K562 (cell line): ENCODE results near the gene OAT. TPM values are rescaled to one million over a fixed set of nuclear protein-coding genes. Genes with fewer than 3 reads are reported as not detected.

Source experiments
- ATAC-seq: fragments of 200-7000 bp; cut with Tn5 transposase; 3 replicates; pipeline ENCODE4 v1.9.1; 2020; ENCODE audit warnings: moderate library complexity
- BruUV-seq: library from RNA; stranded (reverse); fragments of 400-500 nt; replicated peaks from 2 replicates; lab custom pipeline; 2021; lab: Mats Ljungman, UMichigan
- CTCF ChIA-PET: fragments of 300-600 bp; formaldehyde crosslinking; extraction: SDS; loops from one replicate; lab custom pipeline; 2021; ENCODE audit warnings: low intra/inter-chr PET ratio; lab: Yijun Ruan, JAX
- POLR2A ChIA-PET: fragments of 300-600, 350-650 bp; sonication (Branson Sonifier 250); formaldehyde crosslinking; extraction: SDS; loops from one replicate; lab custom pipeline; 2021; ENCODE audit warnings: antibody characterized with exemption, inconsistent platforms; lab: Yijun Ruan, JAX
- DNase-seq, 4 experiments: peaks; one replicate each; pipeline versions ENCODE4 v3.0.0 to v3.0.0-alpha.2; 2011 to 2018; ENCODE audit warnings: low spot score in 3 of 4, mixed read lengths in 3 of 4; ENCODE audit errors: extremely low read depth in 1 of 4
- FAIRE-seq: peaks from 2 replicates; lab custom pipeline; 2011; peaks lifted over from hg19 to GRCh38; lab: Jason Lieb, UNC
- H2AFZ ChIP-seq: 2 replicates; pipeline ENCODE4 v1.6.0; 2011; ENCODE audit warnings: low read depth, low read length, control low read depth, inconsistent platforms
- H3K27ac ChIP-seq: fragments of 200-600 bp; 3 replicates; pipeline ENCODE4 v1.8.0; 2011; ENCODE audit warnings: low read depth, mild to moderate bottlenecking, control low read depth, inconsistent platforms, low read length, moderate library complexity, mixed read lengths; ENCODE audit errors: extremely low read depth
- H3K27me3 ChIP-seq, 2 experiments: fragments of 300-600 bp in 1 of 2; 2 replicates in 1 of 2; 3 replicates in 1 of 2; pipeline versions ENCODE4 v1.6.0 to v1.8.0; 2011; ENCODE audit warnings: inconsistent platforms in 2 of 2, low read length in 2 of 2, mild to moderate bottlenecking in 1 of 2, mixed read lengths in 1 of 2, moderate library complexity in 1 of 2; ENCODE audit not compliant: control insufficient read depth in 2 of 2, insufficient read depth in 2 of 2
- H3K36me3 ChIP-seq: fragments of 300-600 bp; 3 replicates; pipeline ENCODE4 v1.8.0; 2011; ENCODE audit warnings: mild to moderate bottlenecking, low read length, inconsistent platforms; ENCODE audit not compliant: control insufficient read depth, insufficient read depth
- H3K4me1 ChIP-seq, 2 experiments: fragments of 200-600 bp in 1 of 2; replicated peaks in 1 of 2; 2 replicates in 1 of 2; 3 replicates in 1 of 2; pipeline versions ENCODE4 v1.5.1 to v1.8.0; 2011; ENCODE audit warnings: inconsistent platforms in 2 of 2, low read length in 2 of 2, mild to moderate bottlenecking in 1 of 2, mixed read lengths in 1 of 2, moderate library complexity in 1 of 2; ENCODE audit not compliant: control insufficient read depth in 2 of 2, insufficient read depth in 2 of 2
- H3K4me2 ChIP-seq: 2 replicates; pipeline ENCODE4 v1.6.1; 2011; ENCODE audit warnings: low read length, control low read depth, inconsistent platforms, mixed read lengths; ENCODE audit not compliant: insufficient read depth
- H3K4me3 ChIP-seq: fragments of 200-600 bp; sonication (generic), shearing (Covaris generic); 2 replicates; pipeline ENCODE4 v1.5.1; 2016; ENCODE audit warnings: control low read depth, inconsistent platforms
- H3K79me2 ChIP-seq: fragments of 200-600 bp; 3 replicates; pipeline ENCODE4 v1.8.0; 2011; ENCODE audit warnings: low read length, inconsistent platforms; ENCODE audit not compliant: control insufficient read depth, insufficient read depth
- H3K9ac ChIP-seq, 2 experiments: 2 replicates each; pipeline versions ENCODE4 v1.6.0 to v1.6.1; 2011; ENCODE audit warnings: low read depth in 2 of 2, low read length in 2 of 2, control low read depth in 1 of 2, inconsistent platforms in 1 of 2, mild to moderate bottlenecking in 1 of 2, mixed read lengths in 1 of 2; ENCODE audit not compliant: insufficient read depth in 1 of 2
- H3K9me1 ChIP-seq: one replicate; pipeline ENCODE4 v1.6.0; 2011; ENCODE audit warnings: inconsistent platforms, mild to moderate bottlenecking, low read length, moderate library complexity; ENCODE audit not compliant: control insufficient read depth, insufficient read depth
- H3K9me3 ChIP-seq: replicated peaks from 2 replicates; pipeline ENCODE4 v1.5.1; 2011; ENCODE audit warnings: low read depth, low read length, inconsistent platforms; ENCODE audit not compliant: control insufficient read depth, insufficient read depth
- H4K20me1 ChIP-seq: replicated peaks from 2 replicates; pipeline ENCODE4 v1.6.1; 2011; ENCODE audit warnings: low read length, inconsistent platforms, mixed read lengths; ENCODE audit not compliant: control insufficient read depth, insufficient read depth
- BACH1 ChIP-seq: fragments of 200-800 bp; sonication (Bioruptor generic); IDR thresholded peaks from 2 replicates; pipeline ENCODE4 v1.6.1; 2016; ENCODE audit warnings: missing genetic modification characterization, missing compliant biosample characterization
- BCOR ChIP-seq: fragments of 450-650 bp; IDR thresholded peaks from 2 replicates; pipeline ENCODE4 v1.6.1; 2016
- ELF1 ChIP-seq: fragments of 200-800 bp; sonication (Bioruptor generic); IDR thresholded peaks from 2 replicates; pipeline ENCODE4 v1.6.1; 2016; ENCODE audit warnings: missing genetic modification characterization, missing compliant biosample characterization
- FOXK2 ChIP-seq, 2 experiments: fragments of 450-650 bp; IDR thresholded peaks in 1 of 2; conservative IDR thresholded peaks in 1 of 2; 2 replicates each; pipeline ENCODE4 v1.6.1; 2016; ENCODE audit warnings: low read depth in 2 of 2, mild to moderate bottlenecking in 1 of 2
- HSF4 ChIP-seq: fragments of 250-450 bp; sonication (Bioruptor Pico); IDR thresholded peaks from 2 replicates; pipeline ENCODE4 v2.1.2; 2022; ENCODE audit warnings: mild to moderate bottlenecking, moderate library complexity, borderline replicate concordance
- POLR3A ChIP-seq: IDR thresholded peaks from 2 replicates; pipeline ENCODE4 v1.6.1; 2011; ENCODE audit warnings: borderline replicate concordance, mild to moderate bottlenecking, moderate library complexity; ENCODE audit not compliant: insufficient read length, insufficient read depth; ENCODE audit errors: extremely low read depth
- SMARCC2 ChIP-seq: fragments of 450-650 bp; IDR thresholded peaks from 2 replicates; pipeline ENCODE4 v1.6.1; 2017; ENCODE audit warnings: antibody characterized with exemption, moderate library complexity, mild to moderate bottlenecking, low read depth
- TCFL5 ChIP-seq: fragments of 250-450 bp; sonication (Bioruptor Pico); conservative IDR thresholded peaks from 2 replicates; pipeline ENCODE4 v1.6.1; 2021; ENCODE audit warnings: mild to moderate bottlenecking, moderate library complexity, matching md5 sums
- VEZF1 ChIP-seq: fragments of 200-800 bp; sonication (Bioruptor generic); IDR thresholded peaks from 2 replicates; pipeline ENCODE4 v1.6.1; 2017; ENCODE audit warnings: missing genetic modification characterization, missing compliant biosample characterization
- ZNF124 ChIP-seq: sonication (generic); formaldehyde crosslinking; IDR thresholded peaks from 2 replicates; pipeline ENCODE4 v1.8.1; 2022; ENCODE audit warnings: missing genetic modification reagents
- ZNF324 ChIP-seq: fragments of 250-450 bp; sonication (Bioruptor Pico); IDR thresholded peaks from 2 replicates; pipeline ENCODE4 v1.4.0; 2020; ENCODE audit warnings: mild to moderate bottlenecking
- ZNF77 ChIP-seq: fragments of 250-450 bp; sonication (Bioruptor Pico); IDR thresholded peaks from 2 replicates; pipeline ENCODE4 v1.5.0; 2020
- WGBS: fragments of 100-300 bp; shearing (Covaris generic); methylation state at CpG from one replicate; pipeline ENCODE4 v1.1.6; 2016; ENCODE audit warnings: low coverage, mixed read lengths; ENCODE audit not compliant: insufficient coverage; ENCODE audit errors: missing lambda C conversion rate; 5-methylcytosine and 5-hydroxymethylcytosine counted together
- in situ Hi-C: fragments of 300-500 bp; cut with MboI; formaldehyde crosslinking; loops from 4 replicates; pipeline ENCODE4 v1.15.0; 2018; ENCODE audit warnings: inconsistent platforms, mixed read lengths
- intact Hi-C: fragments of 100-400 bp; cut with micrococcal nuclease; formaldehyde crosslinking; loops from 2 replicates; pipeline ENCODE4 v1.14.2; 2022
- polyA plus RNA-seq, 8 experiments: library from polyadenylated mRNA; depleted of rRNA in 4 of 8; stranded (reverse) in 5 of 8; unstranded in 3 of 8; fragments of >200 nt; fragmentation: Nextera tagmentation in 2 of 8; fragmentation: Illumina TruSeq in 1 of 8; extraction: Ambion mirVana in 2 of 8; extraction: Trizol in 1 of 8; gene quantifications; 2 replicates each; pipeline versions ENCODE4 v1.2.1 to v1.2.3, GENCODE V29; 2011 to 2014; ENCODE audit warnings: inconsistent platforms in 1 of 8, missing spikeins in 1 of 8
- total RNA-seq, 7 experiments: library from RNA; depleted of rRNA in 6 of 7; stranded (reverse); fragments of >200 nt in 6 of 7; fragmentation: Illumina TruSeq in 2 of 7; extraction: Trizol in 2 of 7; gene quantifications; 2 replicates each; pipeline versions ENCODE4 v1.2.1 to v1.2.3, GENCODE V29; 2011 to 2021; ENCODE audit warnings: low replicate concordance in 1 of 7
- TF ChIP-seq, protein P1 (sequence below): sonication (generic); formaldehyde crosslinking; IDR thresholded peaks from 2 replicates; pipeline ENCODE4 v1.8.0; 2023; ENCODE audit warnings: missing genetic modification reagents, mild to moderate bottlenecking, borderline replicate concordance
- TF ChIP-seq, protein P2 (sequence below): sonication (generic); formaldehyde crosslinking; IDR thresholded peaks from 2 replicates; pipeline ENCODE4 v1.8.1; 2023; ENCODE audit warnings: mild to moderate bottlenecking, missing genetic modification reagents

Gene OAT
- total and polyA plus RNA-seq, 9 of the 15 experiments (the other 6 are each of a cell fraction or from before 2014, with no cell fraction given), result 100 to 312 (median 163) TPM

GRCh38 chr10:124429576-124429975, 10.9 kb upstream of the OAT start (continued):
- TF ChIP-seq, protein P1, sequence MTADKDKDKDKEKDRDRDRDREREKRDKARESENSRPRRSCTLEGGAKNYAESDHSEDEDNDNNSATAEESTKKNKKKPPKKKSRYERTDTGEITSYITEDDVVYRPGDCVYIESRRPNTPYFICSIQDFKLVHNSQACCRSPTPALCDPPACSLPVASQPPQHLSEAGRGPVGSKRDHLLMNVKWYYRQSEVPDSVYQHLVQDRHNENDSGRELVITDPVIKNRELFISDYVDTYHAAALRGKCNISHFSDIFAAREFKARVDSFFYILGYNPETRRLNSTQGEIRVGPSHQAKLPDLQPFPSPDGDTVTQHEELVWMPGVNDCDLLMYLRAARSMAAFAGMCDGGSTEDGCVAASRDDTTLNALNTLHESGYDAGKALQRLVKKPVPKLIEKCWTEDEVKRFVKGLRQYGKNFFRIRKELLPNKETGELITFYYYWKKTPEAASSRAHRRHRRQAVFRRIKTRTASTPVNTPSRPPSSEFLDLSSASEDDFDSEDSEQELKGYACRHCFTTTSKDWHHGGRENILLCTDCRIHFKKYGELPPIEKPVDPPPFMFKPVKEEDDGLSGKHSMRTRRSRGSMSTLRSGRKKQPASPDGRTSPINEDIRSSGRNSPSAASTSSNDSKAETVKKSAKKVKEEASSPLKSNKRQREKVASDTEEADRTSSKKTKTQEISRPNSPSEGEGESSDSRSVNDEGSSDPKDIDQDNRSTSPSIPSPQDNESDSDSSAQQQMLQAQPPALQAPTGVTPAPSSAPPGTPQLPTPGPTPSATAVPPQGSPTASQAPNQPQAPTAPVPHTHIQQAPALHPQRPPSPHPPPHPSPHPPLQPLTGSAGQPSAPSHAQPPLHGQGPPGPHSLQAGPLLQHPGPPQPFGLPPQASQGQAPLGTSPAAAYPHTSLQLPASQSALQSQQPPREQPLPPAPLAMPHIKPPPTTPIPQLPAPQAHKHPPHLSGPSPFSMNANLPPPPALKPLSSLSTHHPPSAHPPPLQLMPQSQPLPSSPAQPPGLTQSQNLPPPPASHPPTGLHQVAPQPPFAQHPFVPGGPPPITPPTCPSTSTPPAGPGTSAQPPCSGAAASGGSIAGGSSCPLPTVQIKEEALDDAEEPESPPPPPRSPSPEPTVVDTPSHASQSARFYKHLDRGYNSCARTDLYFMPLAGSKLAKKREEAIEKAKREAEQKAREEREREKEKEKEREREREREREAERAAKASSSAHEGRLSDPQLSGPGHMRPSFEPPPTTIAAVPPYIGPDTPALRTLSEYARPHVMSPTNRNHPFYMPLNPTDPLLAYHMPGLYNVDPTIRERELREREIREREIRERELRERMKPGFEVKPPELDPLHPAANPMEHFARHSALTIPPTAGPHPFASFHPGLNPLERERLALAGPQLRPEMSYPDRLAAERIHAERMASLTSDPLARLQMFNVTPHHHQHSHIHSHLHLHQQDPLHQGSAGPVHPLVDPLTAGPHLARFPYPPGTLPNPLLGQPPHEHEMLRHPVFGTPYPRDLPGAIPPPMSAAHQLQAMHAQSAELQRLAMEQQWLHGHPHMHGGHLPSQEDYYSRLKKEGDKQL (CRISPR knock-in tag), result no peak
- TF ChIP-seq FOXK2 (conservative IDR thresholded peaks at IDR 0.05 in 1 of 2, IDR thresholded peaks at IDR 0.05 in 1 of 2; ENCODE audit: low read depth in 2 of 2) (no peak), BACH1 (no peak), ZNF324 (no peak)
- TF ChIP-seq, all 486 proteins: peak for 0

- 36% methylated on average over 3 of the region's 3 CpGs for WGBS
- Histone ChIP-seq H3K79me2 (no peaks in the 10 kb centered on the region), H4K20me1 (no peaks in the 10 kb centered on the region), H3K36me3 (no peaks in the 10 kb centered on the region), H3K9ac (no peak overlapping the region), H3K9me3 (no peaks in the 10 kb centered on the region), H3K27me3 (no peaks in the 10 kb centered on the region), H3K4me2 (no peak overlapping the region), H2AFZ (no peak overlapping the region), H3K4me3 (no peak overlapping the region), H3K4me1 (peaks cover 6 to 14% of the 10 kb centered on the region in 2 experiments; a peak in 3 of 5 replicates), H3K27ac (no peak overlapping the region), H3K9me1 (no peaks in the 10 kb centered on the region)
- in situ Hi-C loops (no loop called here), intact Hi-C loops (no loop called here)
- ChIA-PET CTCF (no interaction called here), POLR2A (interaction anchor here (0.8 kb wide), 1 partner anchor 10 kb away, joined by 4 read pairs; no protein-coding TSS in a partner anchor)
- peak; percentile 37 for FAIRE-seq
- BruUV-seq, result no TSS peak
- DNase-seq, result no peak
- no peak for ATAC-seq
- TF ChIP-seq, protein P2, sequence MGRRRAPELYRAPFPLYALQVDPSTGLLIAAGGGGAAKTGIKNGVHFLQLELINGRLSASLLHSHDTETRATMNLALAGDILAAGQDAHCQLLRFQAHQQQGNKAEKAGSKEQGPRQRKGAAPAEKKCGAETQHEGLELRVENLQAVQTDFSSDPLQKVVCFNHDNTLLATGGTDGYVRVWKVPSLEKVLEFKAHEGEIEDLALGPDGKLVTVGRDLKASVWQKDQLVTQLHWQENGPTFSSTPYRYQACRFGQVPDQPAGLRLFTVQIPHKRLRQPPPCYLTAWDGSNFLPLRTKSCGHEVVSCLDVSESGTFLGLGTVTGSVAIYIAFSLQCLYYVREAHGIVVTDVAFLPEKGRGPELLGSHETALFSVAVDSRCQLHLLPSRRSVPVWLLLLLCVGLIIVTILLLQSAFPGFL, result no peak
- TF ChIP-seq SMARCC2, result no peak
- no peak for TF ChIP-seq ZNF124
- TF ChIP-seq ZNF77 (CRISPR knock-in tag), result no peak
- TF ChIP-seq POLR3A, result no peak
- no peak for TF ChIP-seq VEZF1 (CRISPR knock-in tag)
- TF ChIP-seq ELF1, result no peak
- no peak for TF ChIP-seq TCFL5 (CRISPR knock-in tag)
- no peak for TF ChIP-seq HSF4
- TF ChIP-seq BCOR, result no peak
These were observed 9.6 kb upstream of the OAT start for GRCh38 chr10:124428207-124428777.
